Activated gamma-delta T cell treated with anti-CD3 and anti-CD28 coated beads, Interleukin-2, amount 50 U/mL, for 16 hours (primary cell): ENCODE data around the gene MPC2.
"Not testable (repeated sequence)": the region's sequence is repeated elsewhere in the genome, so short reads cannot be mapped to it uniquely, and the experiment has no call there.

ENCODE experiments used
- DNase-seq: peaks from one replicate; pipeline ENCODE4 v3.0.0-alpha.2; 2020; ENCODE audit warnings: low read depth

Gene MPC2

DNA sequence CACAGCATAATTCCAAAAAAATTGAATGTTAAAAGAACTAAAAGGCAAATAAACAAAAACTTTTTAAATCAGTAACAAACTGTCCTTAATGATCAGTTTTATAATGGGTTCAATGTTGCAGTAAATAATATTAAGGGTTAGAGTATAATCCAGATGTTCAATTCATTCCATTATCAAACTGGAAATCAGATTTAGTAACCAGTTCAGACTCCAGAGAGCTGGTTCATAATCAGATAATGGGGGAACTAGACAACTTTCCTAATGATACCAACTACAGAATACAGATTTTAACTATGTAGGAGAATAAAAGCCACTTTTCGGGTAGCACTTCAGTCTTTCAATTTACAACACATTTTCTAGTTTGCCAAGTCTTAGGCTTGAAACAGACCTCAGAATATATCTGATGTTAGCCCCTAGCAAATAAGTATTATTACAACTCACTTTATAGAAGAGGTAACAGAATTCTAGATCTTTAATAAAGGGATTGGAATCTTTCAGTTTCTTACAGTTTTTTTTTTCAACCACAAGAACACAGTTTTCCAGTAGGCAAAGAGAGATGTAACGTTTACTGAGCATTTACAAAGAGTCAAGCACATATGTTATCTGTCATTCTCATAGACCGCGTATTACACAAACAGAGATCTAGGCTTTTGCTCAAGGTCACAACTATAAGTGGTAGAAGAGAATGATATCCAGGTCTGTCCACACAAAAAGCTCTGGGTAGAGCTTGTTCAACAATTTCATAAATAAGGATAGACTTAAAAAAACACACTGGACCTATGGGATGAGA lies 2.3 kb downstream of the MPC2 start:
- no peak for DNase-seq

DNA sequence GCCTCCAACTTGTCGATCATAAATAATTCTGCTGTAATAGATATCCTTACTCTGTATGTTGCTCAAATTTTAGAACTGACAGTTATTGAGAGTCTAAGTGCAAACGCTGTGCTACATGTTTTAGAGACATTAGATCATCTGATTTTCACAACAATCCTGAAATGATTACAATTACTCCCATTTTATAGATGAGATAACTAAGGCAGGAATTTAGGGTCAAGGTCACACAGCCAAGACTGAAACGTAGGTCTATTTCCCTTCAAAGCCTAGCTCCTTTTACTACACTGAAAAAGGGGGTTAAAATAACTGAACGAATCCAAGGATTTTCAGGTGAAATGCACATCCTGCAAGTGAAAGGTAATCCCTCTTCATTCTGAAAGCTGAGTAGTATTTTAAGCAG lies 3.1 kb downstream of the MPC2 start:
- DNase-seq, result no peak

DNA sequence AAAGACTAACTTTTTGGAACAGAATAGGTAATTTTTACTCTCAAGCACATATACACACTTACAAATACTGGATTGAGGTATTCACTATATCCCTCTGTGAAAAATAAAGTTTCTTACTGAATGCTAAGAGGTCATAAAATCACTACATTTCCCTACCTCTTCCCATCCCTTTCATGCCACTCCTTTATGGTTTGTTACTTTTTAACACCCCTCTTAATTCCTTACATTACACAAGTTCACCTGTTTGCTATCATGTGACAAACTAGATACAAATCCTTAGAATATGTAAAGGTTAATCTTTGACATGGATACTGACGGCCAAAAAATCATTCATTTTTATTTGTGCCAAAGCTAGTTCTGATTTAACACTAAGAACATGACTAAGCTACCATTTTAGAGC lies 7.1 kb downstream of the MPC2 start:
- no peak for DNase-seq

DNA sequence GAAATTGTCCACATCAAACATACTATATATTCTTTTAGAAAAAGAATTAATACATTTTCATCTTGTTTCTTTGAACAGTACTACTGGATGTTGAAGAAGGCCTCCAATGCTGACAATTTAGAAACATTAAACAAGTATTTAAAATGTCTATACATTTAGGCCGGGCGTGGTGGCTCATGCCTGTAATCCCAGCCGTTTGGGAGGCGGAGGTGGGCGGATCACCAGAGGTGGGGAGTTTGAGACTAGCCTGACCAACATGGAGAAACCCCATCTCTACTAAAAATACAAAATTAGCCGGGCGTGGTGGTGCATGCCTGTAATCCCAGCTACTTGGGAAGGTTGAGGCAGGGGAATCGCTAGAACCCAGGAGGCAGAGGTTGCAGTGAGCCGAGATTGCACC lies 8.0 kb downstream of the MPC2 start:
- not testable (repeated sequence) for DNase-seq

DNA sequence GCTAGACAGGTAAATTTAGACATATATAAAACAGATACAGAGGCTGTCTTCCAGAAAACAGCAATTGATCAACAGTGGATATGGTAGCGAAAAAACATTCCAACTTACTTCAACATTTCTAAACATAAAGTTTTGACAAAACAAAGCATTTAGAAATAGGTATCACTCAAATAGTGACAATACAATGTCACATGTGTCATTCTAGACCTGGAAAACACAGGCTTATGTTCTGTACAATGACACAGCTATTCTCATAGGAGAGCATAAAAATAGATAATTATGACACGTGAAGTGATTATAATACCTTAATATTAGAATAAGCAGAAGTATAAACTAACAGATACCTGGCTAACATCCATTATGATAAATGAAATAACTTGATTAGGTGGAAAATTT lies 8.4 kb downstream of the MPC2 start:
- no peak for DNase-seq

DNA sequence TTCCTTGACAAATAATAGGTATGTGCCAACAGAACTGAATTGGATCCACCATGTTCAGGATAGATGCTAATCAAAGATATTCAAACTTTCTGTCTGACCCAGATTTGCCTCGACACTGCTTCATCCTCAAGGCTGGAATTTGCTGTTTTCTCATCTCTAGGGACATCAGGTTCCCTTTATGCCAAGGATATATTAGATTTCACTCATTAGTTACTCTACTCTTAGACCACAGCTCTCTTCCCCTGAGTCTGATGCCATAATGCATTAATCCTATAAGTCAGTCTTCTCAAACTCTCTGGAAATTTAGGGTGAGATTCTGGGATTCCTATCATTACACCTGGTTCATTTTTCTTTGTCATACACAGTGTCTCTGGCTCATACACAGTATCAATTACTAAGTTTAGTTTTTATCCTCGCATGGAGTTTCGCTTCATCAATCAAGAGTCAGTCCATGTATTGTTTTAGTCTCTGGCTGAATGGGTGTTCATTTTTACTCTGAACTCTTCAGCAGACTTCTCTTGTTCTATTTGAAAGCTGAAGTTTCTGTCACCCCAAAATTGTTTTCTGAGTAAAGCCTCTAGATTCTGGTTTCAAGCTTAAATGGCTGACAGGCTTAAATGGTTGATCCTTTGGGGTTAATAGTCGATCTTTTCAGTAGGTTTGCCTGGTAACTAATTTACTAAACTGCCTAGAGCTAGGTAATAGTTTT lies 9.7 kb downstream of the MPC2 start:
- DNase-seq, result no peak

DNA sequence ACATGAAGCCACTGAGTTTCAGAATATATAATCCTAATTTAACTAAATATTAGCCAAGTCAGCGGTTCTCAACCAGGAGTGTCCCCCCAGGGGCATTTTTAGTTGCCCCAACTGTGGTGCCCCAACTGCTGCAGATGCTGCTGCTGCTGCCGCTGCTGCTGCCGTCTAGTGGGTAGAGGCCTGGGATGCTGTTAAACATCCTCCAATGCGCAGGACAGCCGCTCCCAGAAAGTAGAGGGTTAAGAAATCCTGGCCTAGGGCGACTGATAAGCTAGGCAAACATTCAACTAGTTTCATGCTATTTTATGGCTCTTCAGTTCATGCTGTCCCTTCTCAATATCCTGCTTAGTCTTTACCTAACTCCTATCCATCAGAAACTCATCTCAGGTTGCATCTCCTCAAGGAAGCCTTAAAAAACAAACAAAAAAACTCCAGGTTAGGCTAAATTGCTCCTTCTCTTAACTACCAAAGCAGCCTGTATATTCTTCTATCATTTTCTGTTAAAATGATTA lies 10.3 kb downstream of the MPC2 start:
- no peak for DNase-seq

DNA sequence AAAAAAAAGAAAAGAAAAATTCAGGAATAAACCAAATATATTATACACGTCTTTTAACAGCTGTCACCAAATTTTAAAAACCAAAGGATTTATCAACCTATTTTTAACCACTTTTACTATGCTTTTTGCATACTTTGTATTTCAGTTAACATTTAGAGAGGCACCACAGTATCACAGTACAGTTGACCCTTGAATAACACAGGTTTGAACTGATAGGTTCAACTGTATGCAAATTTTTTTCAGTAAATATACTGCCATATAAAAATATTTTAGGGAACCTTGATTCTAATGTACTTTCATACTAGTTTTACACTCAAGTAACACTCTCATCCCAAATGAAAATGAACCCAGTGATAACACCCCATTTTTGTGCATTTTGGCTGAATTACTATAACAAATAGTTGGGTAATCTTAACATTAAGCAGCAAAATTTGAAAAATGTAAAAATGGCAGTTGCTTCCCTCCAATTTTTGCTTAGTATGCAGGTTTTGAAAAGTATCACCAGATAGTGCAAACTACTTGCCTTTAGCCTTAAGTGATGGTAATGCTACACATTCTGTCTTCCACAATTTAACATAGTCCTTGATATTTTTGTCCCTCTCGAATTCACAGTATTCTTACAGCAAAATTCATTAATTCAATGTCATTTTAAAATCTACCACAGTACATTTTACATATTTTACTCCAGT lies 12.2 kb downstream of the MPC2 start:
- DNase-seq, result no peak

DNA sequence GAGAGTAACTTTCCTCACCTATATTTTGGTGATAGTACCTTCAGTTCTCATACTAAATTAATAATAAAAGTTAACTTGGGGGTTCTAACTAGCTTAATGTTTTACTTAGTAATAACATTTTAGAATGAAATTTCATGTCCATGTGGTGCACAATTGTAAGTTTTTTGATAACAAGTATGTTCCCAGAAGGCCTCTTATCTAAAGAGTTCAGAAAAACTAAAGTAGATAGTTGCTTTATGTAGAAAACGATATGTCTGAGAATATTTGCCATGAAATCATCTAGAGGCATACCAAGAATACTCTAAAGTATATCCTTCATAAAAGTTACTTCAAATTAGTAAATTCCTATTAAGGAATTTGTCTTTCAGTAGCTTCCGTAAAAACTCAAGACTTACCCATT lies 12.8 kb downstream of the MPC2 start:
- no peak for DNase-seq

DNA sequence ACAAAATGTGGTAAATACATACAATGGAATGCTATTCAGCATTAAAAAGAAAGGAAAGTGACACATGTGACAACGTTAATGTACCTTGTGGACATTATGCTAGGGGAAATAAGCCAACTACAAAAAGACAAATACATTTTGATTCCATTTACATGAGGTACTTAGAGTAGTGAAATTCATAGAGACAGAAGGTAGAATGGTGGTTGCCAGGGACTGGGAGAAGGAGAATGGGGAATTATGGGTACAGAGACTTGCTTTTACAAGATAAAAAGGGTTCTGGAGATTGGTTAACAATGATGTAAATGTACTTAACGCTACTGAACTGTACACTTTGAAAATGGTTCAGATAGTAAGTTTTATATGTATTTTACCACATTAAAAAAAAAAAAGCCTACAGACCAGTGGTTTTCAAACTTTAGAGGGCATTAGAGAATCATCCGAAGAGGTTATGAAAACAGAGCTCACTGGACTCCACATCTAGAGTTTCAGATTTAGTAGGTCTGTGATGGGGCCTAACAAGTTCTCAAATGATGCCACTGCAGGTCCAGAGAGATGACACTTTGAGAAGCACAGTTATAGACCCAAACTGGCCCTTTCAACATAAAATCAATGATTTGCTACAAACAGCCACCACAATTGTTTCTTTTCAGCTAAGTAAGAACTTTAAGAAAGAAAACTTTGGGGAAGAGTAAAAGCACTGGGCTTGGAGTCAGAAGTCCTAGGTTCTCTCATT lies 13.4 kb downstream of the MPC2 start:
- DNase-seq, result no peak

DNA sequence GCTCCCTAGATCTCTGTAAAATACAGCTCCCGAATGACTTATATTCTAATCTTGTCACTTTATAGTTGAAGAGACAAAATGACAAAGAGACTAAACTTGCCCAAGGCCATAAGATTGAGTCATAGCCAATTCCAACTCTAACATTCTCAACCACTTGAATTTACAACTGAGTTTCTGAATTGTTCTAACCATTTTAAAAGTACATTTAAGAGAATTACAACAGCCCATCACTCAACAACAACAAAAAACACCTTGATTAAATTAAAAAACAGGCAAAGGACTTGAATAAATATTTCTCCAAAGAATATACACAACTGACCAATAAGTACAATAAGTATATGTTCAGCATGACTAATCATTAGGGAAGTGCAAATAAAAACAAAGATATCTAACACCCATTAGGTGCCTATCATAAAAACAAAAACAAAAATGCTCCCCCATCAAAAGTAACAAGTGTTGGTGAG lies 14.2 kb downstream of the MPC2 start:
- no peak for DNase-seq

DNA sequence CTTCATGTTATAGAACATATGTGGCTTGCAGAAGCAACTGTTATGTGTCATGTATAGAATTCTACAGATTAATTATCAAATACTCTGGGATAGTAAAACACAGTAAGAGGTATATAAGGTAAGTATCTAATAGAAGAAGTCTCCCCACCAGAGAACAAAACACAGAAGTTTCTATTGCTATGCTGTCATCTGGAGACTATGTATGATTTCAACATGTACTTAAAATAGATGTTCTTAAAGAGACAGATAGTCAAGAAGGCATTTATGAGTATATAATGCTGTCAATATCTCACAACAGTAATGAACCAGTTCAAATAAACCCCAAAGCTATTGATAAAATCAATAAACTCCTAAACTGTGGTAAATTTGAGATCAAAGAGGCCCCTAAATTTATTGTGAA lies 14.8 kb downstream of the MPC2 start:
- no peak for DNase-seq

DNA sequence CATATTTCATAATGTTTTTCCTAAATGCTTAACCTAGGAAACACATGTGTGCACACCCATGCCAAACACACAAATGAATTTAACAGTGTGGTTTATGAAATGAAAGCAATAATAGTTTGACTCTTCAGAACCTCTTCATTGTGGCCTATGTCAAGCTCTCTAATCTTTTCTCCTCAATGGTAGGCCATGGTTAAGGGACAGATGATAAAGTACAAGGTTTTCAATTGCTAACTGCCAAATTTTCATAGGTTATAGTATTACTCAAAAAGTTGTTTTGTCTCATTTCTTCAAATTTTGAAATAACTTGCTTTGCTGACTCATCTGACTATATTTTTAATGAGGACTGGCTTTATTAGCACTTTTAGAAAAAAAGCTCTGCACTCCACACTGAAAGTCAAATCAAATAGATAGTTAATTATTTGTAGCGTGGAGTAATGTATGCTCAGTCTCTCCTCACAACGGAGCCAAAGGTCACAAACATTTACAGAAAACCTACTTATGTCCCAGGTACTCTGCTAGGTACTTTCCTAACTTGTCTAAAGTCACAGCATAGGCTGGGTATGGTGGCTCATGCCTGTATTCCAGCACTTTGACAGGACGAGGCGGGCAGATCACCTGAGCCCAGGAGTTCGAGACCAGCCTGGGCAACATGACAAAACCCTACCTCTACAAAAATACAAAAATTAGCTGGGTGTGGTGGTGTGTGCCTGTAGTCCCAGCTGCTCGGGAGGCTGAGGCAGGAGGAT lies 19.9 kb downstream of the MPC2 start:
- no peak for DNase-seq

DNA sequence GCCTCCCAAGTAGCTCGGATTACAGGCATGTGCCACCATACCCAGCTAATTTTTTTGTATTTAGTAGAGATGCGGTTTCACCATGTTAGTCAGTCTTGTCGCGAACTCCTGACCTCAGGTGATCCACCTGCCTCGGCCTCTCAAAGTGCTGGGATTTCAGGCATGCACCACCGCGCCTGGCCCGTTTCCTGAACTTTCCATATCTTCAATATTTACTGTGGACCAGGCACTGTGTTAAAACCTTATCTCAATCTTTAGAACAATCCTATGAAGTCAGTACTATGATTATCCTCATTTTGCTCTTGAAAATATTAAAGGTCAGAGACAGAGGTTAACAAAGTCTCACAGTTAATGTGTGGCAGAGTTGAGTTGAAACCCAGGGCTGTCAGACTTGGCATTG lies 21.3 kb downstream of the MPC2 start:
- DNase-seq, result no peak

DNA sequence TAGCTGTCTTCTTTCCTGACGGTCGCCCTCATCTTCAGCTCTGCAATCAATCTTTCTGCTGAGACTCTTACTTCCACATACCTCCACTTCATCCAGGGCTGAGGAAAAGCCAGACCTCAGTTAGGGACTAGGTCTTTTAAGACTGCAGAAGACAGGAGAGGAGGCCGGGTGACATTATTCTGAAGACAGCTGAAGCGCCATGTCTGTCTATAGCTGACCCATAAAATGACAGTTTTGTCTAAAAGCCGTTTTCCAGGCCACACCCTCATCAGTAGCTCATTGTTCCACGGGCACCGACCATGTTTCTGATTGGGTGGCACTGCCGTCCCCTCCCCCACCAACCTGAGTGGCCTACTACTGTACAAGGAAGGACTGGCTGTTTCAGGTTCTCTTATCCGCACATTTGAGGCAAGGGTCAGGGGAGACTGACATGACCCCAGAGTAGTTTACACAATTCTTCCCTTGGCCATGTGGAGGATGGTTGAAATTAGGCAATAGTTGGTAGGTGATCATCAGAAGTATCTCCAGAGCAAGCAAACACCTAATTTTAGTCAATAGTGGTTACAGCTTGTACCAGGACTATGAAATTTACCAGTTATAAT lies 22.9 kb downstream of the MPC2 start, which contains the start of gene ADCY10:
Gene ADCY10 (minus strand): TSS at position 240 of the 602 bp plus-strand sequence. CDS start 8,994 bp downstream, outside the sequence.
- no peak for DNase-seq

DNA sequence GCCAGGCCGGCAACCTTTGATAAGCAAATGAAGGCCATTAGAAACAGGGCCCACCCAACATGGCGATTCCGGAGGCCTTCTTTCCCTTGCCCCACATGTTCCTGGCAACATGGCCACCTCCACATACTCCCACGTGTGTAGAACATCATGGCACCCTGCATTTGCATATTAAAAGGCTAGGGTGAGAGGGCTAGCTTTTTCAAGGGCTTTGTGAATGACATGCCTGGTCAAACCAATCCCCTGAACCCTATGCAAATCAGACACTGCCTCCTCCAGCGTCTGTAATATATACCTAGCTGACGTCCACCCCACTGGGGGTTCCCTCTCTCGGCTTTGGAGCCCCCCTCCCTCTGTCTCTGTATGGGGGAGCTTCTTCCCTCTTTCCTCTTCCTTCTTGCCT lies 24.6 kb downstream of the MPC2 start:
- no peak for DNase-seq

DNA sequence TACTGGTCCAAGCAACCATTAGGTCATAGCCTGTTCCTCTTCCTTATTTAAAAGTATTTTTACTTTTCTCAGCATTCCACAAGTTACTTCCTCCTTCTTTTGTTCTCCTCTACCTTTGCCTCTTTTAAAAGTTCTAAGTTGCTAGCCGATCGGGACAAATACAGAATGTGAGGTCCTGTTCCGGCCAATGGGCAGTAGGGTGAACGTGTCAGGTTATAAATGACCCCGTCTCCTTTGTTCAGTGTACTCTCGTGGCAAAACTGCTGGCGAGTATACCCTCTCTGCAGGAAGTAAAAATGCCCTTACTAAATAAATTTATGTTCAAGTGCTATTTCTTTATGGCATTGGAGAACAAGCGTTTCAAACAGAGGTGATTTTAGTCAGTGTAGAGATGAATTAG lies 25.5 kb downstream of the MPC2 start:
- DNase-seq, result no peak

DNA sequence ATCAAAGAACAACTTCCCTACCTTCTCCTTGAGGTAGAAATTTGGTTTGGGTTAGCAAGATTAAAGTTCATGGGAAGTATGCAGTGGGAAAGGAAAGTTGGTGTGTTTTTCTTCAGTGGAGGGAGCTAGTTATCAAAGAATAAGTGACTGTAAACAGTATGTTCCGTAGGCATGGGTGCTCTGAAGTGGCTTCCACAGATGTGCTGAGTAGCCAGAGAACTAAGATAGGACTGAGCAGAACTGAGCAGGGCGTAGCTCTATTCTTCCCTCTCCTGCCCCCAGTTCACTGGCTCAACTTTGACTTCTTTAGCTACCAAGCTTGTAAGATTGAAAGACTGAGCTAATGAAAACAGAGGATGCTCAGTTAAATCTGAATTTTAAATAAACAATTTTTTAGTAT lies 26.3 kb downstream of the MPC2 start:
- DNase-seq, result no peak

DNA sequence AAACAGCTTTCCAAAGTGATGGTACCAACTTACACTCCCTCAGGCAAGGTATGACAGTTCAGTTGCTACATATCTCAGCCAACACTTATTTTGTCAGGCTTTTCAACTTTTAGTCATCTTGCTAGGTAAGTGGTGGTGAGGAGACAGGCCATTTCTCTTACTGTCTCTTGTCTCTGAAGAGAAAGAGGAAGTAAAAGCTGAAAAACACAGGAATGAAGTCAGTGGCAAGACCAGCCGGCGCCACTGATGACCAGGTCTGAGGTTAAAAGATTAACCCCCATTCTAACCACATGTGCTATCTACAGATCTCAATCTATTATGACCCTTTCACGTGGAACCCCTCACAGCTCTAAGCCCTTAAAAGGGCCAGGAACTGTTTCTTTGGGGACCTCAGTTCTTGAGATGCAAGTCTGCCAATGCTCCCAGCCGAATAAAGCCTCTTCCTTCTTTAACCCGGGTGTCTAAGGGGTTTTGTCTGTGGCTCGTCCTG lies 27.1 kb downstream of the MPC2 start:
- DNase-seq, result no peak

DNA sequence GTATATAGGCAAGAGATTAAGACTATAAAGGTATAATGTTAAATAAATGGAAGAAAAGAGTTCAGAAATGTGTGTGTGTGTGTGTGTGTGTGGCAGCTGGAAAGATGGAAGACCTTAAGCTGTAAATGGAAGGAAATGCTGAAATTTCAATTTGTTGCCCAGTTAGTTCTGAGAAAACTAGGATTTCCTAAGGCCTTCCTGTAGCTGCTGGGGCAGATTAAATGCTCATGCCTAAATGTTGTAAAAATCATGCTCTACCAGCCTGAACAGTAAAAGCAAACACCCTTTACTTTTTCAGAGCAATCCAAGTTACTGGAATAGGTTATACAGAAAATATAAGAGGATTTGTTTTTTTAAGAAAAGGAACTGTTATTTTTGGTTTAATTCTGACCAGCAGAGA lies 31.2 kb downstream of the MPC2 start:
- DNase-seq, result no peak

DNA sequence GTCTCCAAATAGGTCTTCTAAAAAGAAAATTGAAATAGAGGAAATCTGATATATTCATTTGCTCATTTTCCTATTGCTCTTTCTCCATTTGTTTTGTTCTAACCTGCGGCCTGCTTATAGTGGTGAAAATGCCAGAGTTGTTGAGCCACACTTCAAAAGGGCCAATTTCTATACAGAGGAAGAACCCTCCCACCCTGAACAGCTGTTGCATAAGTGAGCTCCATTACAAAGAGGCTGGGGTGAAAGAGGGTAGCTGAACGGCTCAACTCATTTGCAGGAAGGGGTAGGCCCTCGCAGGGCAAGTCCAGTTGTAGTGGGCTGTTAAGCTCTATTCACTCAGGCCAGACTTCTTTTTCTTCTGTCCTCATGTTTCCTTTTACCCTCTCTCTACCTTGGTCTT lies 31.7 kb downstream of the MPC2 start:
- DNase-seq, result no peak
